Measurements from ENCODE around the gene SREBF1.

SREBF1 gene

DNA sequence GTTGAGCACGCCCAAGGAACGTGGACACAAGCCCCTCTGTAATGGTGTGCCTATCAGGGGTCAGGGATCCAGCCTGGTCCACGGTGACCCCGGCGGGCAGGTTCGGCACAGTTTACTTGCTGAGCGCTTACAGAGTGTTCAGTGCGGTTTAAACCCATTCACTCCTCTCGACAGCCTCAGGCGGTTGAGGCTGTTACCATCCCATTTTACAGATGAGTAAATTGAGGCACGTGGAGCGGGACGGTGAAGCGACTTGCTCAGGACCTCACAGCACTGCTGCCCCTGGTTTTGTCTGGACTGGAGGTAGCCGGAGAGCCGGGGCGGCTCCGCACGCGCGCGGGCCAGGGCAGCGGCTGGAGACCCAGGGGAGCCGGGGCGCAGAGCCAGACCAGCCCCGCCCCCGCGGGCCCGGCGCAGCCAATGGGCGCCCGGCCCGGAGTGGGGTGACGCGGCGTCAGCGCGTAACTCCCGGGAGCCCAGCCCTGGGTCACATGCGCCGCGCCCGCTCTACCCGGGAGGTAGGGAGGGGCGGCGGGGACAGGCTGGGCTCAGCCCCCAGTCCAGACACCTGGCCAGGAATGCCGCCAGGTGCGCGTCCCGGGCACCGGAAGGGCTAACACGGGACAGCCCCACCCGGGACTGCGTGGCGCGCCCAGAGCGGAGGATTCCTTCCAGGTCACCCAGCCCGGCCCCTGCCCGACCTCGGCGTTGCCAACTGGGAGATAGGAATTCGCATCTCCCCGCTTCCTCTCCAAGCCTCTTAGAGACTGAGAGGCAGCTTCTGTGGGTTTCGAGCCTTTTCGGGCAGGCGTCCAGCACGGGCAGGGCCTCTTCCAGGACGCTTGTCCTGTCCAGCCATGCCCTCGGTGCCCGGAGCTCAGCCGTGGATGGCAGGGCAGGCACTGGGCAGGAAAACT is 3.3 kb upstream of the SREBF1 start:
- peak; percentile 85 to 92 for DNase-seq

- DNase-seq = peak; percentile 48 to 58
These were observed 1.5 kb upstream of the SREBF1 start for GRCh38 chr17:17837966-17838962.

DNA sequence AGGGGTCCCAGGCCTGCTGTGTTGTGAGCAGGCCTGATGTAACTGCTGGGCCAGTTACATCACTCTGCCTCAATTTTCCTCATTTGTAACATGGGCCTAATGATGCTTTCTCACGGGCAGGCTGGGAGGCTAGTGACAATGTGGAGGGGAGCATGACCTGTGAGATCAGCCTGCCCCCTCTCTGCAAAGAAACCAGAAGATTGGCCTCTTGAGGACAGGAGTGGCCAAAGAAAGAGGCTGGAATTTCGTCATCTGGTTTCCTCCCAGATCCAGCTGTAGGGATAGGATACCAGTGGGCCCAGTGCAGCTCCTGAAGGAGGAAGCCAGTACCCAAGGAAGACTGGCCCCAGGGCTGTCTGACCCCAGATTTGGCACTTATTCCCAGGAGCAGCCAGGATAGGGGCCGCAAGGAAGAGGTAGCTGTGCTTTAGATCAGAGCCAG is 615 bp upstream of the SREBF1 start:
- DNase-seq = peak in 1 of 2 donors; percentile 50

- DNase-seq = peak; percentile 95 to 100
These were observed 452 bp downstream of the SREBF1 start for GRCh38 chr17:17836250-17836817.

DNA sequence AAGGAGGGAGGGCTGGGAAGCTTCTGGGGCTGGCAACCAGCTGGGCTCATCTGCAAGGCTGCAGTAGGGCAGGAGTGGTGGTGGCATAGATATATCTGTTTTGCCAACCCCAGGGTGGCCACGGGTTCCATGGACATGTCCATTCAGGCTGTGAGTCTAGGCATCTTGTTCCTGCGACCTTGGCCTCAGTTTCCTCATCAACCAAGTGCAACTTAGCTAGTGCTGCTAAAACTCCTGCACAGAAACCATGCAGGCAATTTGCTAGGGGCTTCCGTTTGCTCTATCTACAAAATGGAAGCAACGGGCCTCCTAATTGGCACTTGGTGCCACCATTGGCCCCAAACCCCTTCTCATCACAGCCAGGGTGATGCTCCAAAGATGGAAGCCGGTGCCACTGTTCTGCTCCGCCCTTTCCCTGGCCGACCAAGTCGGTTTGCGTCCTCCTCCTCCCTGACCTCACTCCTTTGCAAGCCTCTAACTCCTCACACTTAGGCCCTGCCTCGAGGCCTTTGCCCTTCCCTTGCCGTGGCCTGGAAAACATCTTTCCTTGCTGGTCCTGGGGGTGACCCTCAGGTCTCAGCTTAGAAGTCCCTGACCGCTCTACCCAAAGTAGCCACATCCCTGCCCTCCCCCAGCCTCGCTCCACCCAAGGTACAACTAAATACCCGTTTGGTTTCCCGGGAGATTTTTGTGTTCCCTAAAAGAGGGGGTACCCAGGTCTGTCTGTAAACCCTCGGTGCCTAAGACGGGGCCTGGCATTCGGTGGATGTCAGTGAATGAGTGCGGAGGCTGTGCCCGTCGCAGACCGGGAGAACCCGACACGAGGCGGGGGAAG is 1.2 kb downstream of the SREBF1 start:
- no peak for DNase-seq

DNA sequence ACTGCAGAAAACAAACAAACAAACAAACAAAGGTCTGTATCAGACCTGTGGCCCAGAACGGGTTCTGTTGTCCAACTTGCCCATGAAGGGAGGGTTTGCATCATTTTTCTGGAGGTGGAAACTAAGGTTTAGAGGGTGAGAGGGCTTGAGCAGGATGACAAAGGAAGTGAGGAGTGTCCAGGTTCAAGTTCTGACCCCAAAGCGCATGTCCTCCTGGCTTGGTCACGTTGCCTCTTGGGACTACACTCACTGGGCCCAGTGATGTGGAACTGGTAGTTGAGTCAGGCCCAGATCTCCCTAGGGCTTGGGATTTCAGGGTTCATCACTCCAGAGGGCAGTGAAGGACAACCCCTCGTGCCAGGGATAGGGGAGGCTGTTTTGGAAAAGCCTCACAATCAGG is 1.8 kb downstream of the SREBF1 start:
- DNase-seq = no peak

- DNase-seq = no peak
These were observed 3.0 kb downstream of the SREBF1 start for GRCh38 chr17:17833658-17834357.

DNA sequence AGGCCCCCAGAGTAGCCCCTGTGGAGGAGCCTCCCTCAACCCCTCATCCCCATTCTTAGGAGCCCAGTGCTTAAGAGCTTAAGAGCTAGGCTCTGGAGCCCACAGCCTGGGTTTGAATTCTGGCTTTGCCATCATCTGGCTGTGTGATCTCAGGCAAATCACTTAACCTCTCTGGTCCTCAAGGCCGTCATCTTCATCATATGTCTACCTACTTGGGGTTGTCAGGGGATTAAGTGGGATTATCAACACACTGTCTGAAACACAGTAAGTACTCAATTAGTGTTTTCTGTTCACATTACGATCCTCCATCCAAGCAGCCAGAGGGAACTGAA is 4.8 kb downstream of the SREBF1 start:
- DNase-seq = no peak

DNA sequence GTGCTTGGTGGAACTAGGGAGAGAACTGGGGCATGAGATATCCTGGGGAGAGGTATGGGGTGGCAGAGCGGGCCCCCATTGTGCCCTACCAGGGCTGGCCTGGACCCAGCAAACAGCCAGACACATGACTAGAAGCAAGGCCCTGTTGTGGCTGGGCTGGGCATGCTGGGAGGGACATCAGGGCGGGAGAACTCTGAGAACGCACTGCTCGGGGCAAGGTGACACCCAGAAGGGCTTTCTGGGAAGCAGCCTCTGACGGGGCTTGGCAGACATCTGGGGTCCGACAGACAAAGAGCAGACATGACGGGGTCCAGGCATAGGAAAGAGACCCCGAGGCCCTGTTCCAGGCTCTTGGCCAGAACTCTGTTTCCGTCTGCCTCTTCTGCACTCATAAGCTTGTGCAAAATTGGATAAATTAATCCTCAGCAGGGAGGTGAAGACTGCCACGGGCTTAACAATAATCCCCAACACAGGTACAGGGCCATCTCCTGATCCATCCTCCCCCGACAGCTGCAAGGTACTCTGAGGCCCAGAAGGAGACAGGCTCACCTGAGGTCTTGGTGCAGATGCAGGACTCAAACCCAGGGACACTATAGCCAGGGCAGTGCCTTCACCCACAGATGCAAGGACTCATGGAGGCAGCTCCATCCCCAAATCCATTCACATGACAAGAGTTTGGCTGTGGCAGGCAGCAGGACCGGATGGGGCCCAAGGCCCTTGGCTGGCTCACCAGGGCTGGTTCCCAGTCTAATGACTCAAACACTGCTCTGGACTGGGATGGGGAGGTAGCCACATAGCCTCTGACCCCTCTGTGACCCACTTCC is 5.4 kb downstream of the SREBF1 start:
- no peak for DNase-seq

- no peak for DNase-seq
These were observed 6.0 kb downstream of the SREBF1 start for GRCh38 chr17:17830740-17831207.

- DNase-seq = no peak
These were observed 6.6 kb downstream of the SREBF1 start for GRCh38 chr17:17830269-17830567.

DNA sequence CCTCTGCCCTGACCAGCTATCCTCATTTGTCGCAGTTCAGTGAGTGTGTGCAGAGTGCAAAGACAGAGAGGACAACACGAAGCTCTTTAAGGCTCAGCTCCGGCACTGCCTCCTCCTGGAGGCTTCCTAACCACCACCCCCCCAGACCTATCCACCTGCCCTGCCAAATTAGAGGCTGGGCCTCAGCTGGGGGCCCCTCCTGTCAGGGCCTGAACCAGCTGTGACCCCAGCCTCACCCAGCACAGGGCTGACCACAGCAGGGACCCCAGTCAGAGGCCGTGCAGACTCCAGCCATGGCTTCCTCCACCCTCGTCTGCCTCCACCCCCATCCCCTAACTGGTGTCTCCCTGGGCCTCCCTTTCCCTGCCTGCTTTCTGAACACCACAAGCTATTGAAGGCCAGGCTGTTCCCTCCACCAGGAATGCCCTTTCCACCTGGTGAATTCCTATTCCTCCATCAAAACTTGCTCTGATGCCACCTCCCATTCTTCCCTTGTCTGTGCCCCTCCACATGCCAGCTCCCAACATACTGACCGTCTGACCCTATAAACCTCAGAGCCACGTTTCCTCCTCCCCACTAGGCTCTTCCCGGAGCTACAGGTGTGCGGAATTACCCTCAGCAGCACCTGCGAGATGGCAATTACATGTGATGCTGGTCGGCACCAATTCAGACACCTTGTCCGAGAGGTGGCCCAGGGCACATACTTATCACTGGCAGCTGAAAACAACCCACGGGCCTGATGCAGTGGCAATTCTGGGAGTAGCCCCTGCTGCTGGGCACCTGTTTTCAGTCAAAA is 8.8 kb downstream of the SREBF1 start:
- DNase-seq = no peak

GRCh38 chr17:17826942-17827785 is 9.6 kb downstream of the SREBF1 start:
- no peak for DNase-seq

DNA sequence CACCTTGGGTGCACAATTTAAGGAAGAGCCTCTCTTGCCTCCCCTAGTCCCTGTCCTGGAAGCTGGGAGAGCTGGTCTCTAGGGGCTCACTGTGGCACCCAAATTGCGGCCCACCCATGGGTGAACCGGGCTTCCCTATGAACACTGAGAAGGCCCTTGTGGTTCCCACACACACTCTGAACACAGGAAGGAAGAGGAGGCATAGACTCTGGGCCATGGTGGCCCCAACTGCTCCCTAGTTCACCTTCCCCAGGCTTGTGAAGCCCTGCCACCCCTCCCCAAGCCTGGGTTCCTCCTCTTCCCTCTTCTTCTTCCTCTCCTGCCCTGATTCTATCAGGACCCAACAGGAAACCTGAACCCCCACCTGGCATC is 10.5 kb downstream of the SREBF1 start:
- DNase-seq = no peak

GRCh38 chr17:17824783-17825614 is 11.8 kb downstream of the SREBF1 start:
- DNase-seq = no peak

GRCh38 chr17:17824119-17824782 is 12.5 kb downstream of the SREBF1 start:
- DNase-seq = no peak

GRCh38 chr17:17823433-17824118 is 13.2 kb downstream of the SREBF1 start:
- DNase-seq = peak; percentile 74 to 76
